ENCODE data around the gene BOD1.

DNA sequence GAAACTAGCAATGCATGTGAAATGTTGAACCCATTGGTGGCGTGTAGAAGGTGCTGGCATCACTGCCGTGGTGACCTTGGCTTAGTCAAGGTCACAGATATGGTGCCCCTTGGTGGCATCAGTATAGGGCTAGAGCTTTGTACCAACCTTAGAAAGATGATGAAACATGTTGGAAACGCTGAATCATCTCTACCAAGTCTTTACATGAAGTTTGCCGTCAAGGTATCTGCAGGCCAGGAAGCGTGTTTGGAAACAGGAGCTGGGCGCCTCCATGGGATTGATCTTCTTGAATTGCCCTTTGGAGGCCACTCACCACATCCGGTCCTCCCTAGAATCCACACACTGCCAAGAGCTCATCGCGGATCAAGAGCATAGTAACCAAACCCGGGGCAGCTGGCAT lies 16.9 kb upstream of the BOD1 start:
- TF ChIP-seq, protein P1, sequence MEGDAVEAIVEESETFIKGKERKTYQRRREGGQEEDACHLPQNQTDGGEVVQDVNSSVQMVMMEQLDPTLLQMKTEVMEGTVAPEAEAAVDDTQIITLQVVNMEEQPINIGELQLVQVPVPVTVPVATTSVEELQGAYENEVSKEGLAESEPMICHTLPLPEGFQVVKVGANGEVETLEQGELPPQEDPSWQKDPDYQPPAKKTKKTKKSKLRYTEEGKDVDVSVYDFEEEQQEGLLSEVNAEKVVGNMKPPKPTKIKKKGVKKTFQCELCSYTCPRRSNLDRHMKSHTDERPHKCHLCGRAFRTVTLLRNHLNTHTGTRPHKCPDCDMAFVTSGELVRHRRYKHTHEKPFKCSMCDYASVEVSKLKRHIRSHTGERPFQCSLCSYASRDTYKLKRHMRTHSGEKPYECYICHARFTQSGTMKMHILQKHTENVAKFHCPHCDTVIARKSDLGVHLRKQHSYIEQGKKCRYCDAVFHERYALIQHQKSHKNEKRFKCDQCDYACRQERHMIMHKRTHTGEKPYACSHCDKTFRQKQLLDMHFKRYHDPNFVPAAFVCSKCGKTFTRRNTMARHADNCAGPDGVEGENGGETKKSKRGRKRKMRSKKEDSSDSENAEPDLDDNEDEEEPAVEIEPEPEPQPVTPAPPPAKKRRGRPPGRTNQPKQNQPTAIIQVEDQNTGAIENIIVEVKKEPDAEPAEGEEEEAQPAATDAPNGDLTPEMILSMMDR (conservative IDR thresholded peaks at IDR 0.05; ENCODE audit: low read depth, low read length) = no peak
- no peak for TF ChIP-seq EZH2 (IDR thresholded peaks at IDR 0.05; ENCODE audit: borderline replicate concordance, low read depth, low read length, poor library complexity, severe bottlenecking)

All from A673 (cell line).